Tibial artery (tissue), 4 donors: Measurements from ENCODE around the gene PCBP3.
A peak's percentile ranks its signal among the peaks of the same experiment; 100 is the strongest.

ENCODE experiments used
- DNase-seq, 2 donors: peaks; one replicate each; pipeline ENCODE4 v3.0.0-alpha.2; 2019
- H3K27ac ChIP-seq, 2 donors: fragments of 200-600 bp; sonication (generic) in 1 of 2; 1 replicate in 1 of 2; 2 replicates in 1 of 2; pipeline ENCODE4 v1.5.1; 2018 to 2019; ENCODE audit warnings: mild to moderate bottlenecking in 1 of 2
- H3K27me3 ChIP-seq, 2 donors: fragments of 200-600 bp; sonication (generic) in 1 of 2; one replicate each; pipeline versions ENCODE4 v1.5.1 to v1.6.0; 2016 to 2019
- H3K36me3 ChIP-seq, 3 donors: fragments of 200-600 bp; sonication (generic) in 2 of 3; one replicate each; pipeline ENCODE4 v1.5.1; 2016 to 2019; ENCODE audit warnings: mild to moderate bottlenecking in 2 of 3
- H3K4me1 ChIP-seq, 4 donors: fragments of 200-600 bp; sonication (generic) in 2 of 4; 1 replicate in 3 of 4; 2 replicates in 1 of 4; pipeline ENCODE4 v1.5.1; 2016 to 2019
- H3K4me3 ChIP-seq, 2 donors: fragments of 200-600 bp; sonication (generic) in 1 of 2; 1 replicate in 1 of 2; 2 replicates in 1 of 2; pipeline ENCODE4 v1.5.1; 2018 to 2019; ENCODE audit warnings: mild to moderate bottlenecking in 2 of 2
- H3K9me3 ChIP-seq, 3 donors: fragments of 200-600 bp; sonication (generic) in 1 of 3; one replicate each; pipeline ENCODE4 v1.5.1; 2016 to 2019
- intact Hi-C: fragments of 100-400 bp; cut with DNase I; formaldehyde crosslinking; loops from one replicate; pipeline ENCODE4 v1.15.0; 2023; ENCODE audit warnings: low total_unique reads
- TF ChIP-seq, protein P1 (sequence below), 2 experiments: fragments of 200-600 bp in 1 of 2; fragments of 450-650 bp in 1 of 2; IDR thresholded peaks; one replicate each; pipeline ENCODE4 v1.5.1; 2017 to 2019; ENCODE audit warnings: antibody characterized with exemption in 2 of 2, mild to moderate bottlenecking in 1 of 2, moderate library complexity in 1 of 2

The PCBP3 gene

DNA sequence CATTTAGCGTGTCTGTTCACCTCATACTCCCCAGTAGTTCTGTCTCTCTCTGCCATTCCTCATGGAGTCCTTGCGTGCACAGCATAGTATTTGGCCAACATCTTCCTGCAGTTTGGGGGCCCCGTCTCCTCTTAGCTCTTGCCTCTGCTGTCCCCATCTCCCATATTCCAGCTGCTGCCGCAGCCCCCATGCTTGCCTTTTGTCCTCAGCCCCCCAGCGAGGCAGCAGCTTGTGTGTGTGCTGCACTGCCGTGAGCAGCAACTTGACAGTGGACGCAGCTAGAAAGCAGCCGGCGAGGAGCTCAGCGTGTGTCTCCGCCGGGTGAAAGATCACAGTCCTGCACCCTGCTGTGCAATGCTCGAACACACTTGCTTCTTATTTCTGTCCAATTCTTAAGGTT is 173.8 kb downstream of the PCBP3 start:
- H3K4me1 ChIP-seq = no peaks in the 10 kb centered on the region
- no peaks in the 10 kb centered on the region for H3K9me3 ChIP-seq
- H3K36me3 ChIP-seq = no peaks in the 10 kb centered on the region
- no peak for DNase-seq
- no peak overlapping the region for H3K4me3 ChIP-seq
- TF ChIP-seq, protein P1, sequence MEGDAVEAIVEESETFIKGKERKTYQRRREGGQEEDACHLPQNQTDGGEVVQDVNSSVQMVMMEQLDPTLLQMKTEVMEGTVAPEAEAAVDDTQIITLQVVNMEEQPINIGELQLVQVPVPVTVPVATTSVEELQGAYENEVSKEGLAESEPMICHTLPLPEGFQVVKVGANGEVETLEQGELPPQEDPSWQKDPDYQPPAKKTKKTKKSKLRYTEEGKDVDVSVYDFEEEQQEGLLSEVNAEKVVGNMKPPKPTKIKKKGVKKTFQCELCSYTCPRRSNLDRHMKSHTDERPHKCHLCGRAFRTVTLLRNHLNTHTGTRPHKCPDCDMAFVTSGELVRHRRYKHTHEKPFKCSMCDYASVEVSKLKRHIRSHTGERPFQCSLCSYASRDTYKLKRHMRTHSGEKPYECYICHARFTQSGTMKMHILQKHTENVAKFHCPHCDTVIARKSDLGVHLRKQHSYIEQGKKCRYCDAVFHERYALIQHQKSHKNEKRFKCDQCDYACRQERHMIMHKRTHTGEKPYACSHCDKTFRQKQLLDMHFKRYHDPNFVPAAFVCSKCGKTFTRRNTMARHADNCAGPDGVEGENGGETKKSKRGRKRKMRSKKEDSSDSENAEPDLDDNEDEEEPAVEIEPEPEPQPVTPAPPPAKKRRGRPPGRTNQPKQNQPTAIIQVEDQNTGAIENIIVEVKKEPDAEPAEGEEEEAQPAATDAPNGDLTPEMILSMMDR (IDR thresholded peaks at IDR 0.05) = no peak
- H3K27me3 ChIP-seq = peaks cover 0 to 31% of the 10 kb centered on the region in 2 donors
- intact Hi-C loops = loop anchor here (5.0 kb wide), 1 partner anchor 260 kb away; no protein-coding TSS in a partner anchor
- no peak overlapping the region for H3K27ac ChIP-seq

DNA sequence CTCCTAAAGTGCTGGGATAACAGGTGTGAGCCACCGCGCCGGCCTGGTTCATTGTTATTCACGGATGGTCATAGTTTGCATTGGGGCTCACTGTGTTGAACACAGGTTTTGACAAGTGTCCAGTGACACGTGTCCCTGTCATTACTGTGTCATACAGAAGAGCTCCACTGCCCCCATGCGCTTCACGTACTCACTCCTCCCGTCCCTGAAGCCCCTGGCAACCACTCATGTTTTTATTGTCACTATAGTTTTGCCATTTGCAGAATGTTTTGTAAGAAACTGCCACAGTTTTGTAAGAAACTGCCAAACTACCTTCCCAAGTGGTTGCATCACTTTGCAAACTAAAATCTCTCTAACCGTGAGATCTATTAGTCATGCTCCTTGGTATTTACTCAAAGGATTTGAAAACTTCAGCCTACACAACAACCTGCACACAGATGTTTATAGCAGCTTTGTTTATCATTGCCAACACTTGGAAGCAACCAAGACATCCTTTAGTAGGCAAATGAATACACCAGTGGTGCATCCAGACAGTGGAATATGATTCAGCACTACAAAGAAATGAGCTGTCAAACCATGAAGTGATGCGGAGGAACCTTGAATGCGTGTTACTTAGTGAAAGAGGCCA is 174.9 kb downstream of the PCBP3 start:
- H3K4me1 ChIP-seq = no peaks in the 10 kb centered on the region
- TF ChIP-seq, protein P1 (IDR thresholded peaks at IDR 0.05) = no peak
- no peak overlapping the region for H3K27ac ChIP-seq

DNA sequence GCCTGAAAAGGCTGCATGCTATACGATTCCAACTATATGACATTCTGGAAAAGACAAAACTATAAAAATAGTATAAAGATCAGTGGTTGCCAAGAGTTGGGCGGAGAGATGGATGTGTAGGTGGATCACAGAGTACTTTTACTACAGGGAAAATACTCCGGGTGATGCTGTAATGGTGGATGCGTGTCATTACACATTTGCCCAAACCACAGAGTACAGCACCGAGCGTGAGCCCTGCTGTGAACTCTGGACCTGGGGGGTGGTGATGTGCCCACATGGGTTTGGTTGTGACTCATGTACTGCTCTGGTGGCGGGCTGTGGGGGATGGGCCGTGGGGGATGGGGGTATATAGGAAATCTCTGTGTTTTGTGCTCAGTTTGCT is 175.4 kb downstream of the PCBP3 start:
- peak in 1 of 2 donors; percentile 56 for DNase-seq
- Histone ChIP-seq H3K27ac (no peak overlapping the region), H3K4me1 (no peaks in the 10 kb centered on the region), H3K9me3 (no peaks in the 10 kb centered on the region), H3K36me3 (no peaks in the 10 kb centered on the region), H3K4me3 (no peak overlapping the region), H3K27me3 (peaks cover 0 to 40% of the 10 kb centered on the region in 2 donors)
- TF ChIP-seq, protein P1 (IDR thresholded peaks at IDR 0.05) = no peak
- intact Hi-C loops = loop anchor here (5.0 kb wide), 1 partner anchor 262 kb away; no protein-coding TSS in a partner anchor

More for the DNA sequence above, 174.9 kb downstream of the PCBP3 start:
- intact Hi-C loops = loop anchor here (5.0 kb wide), 1 partner anchor 261 kb away; no protein-coding TSS in a partner anchor
- Histone ChIP-seq H3K9me3 (no peaks in the 10 kb centered on the region), H3K4me3 (no peak overlapping the region), H3K36me3 (no peaks in the 10 kb centered on the region), H3K27me3 (peaks cover 0 to 39% of the 10 kb centered on the region in 2 donors)
- peak in 1 of 2 donors; percentile 11 for DNase-seq

DNA sequence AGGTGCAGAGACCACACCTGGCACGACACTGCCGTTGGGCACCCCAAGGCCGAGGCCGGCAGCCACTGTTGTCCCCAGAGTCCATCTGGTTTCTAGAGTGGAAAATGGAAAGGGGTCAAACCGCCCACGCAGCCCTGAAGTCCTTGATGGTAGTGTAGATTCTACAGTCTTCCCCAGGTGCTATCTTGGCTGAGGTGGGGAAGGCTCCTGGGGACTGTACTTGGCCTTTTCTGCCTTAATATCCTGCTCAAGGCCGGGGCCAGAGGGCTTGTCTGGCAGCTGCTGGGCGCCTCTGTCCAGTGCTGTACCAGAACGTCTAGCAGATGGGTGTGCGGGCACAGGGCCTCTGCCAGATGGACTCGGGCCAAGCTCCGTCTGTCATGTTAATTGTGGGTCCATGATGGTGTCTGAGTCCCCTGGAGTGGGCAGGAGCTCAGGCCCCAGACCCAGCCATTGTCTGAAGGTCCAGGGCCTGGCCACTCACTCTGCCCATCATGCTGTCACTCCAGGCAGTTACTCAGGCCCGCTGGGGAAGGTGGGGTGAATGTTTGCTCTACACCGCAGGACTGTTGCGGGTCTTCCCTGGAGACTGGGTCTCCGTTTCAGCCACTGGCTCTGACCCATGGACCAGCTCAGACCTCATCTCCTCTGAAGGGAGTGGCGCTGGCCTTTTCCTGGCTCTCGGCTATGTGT is 176.1 kb downstream of the PCBP3 start:
- Histone ChIP-seq H3K9me3 (no peaks in the 10 kb centered on the region), H3K27me3 (peaks cover 0 to 41% of the 10 kb centered on the region in 2 donors), H3K4me3 (no peak overlapping the region), H3K27ac (no peak overlapping the region), H3K36me3 (no peaks in the 10 kb centered on the region), H3K4me1 (no peaks in the 10 kb centered on the region)
- DNase-seq = peak in 1 of 2 donors; percentile 59
- intact Hi-C loops = loop anchor here (5.0 kb wide), 1 partner anchor 262 kb away; no protein-coding TSS in a partner anchor
- TF ChIP-seq, protein P1 (IDR thresholded peaks at IDR 0.05) = no peak

DNA sequence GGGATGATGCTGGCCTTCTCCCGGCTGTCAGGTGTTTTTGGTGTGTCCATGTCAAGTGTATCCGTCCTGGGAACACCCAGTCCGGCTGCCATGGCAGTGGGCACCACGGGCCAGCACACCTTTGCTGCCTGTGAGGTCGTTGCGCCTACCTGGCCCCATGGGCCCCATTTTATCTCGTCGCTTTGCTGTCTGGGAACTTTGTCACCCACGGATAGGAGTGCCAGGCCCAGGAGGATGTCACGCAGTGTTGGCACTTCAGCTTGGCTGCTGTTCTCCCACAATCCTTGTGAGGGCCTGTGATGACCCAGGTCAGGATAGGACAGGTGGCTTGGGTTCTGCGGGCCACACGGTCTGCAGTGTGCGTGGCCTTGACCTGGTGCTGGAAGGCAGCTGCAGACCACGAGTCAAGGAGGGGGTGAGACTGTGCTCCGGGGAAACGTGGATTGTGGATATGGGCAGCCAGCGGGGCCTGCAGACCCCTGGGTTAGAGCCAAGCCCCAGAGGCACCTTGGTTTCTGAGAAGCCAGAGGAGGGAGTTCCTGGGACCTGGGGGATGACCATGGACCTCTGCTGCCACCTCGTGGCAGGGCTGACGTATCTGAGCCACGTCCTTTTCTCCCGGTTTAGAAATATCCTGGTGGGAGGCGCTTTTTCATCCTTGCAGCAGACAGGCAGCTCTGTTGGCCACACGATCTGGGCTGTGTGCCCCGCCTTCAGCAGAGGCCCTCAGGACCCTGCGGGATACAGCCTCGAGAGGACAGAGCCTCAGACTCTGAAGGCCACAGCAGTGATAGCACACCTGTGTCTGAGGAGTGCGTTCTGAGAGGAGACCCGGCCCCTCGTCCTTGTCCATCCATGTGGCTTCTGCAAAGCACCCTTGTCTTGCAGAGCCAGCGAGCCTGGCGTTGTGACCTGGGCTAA is 176.9 kb downstream of the PCBP3 start:
- TF ChIP-seq, protein P1 (IDR thresholded peaks at IDR 0.05) = peak; percentile 69 to 74
- no peak overlapping the region for H3K4me3 ChIP-seq
- peak in 1 of 2 donors; percentile 69 for DNase-seq
- H3K9me3 ChIP-seq = no peaks in the 10 kb centered on the region
- intact Hi-C loops = no loop called here
- no peaks in the 10 kb centered on the region for H3K4me1 ChIP-seq
- H3K27ac ChIP-seq = no peak overlapping the region
- H3K36me3 ChIP-seq = no peaks in the 10 kb centered on the region
- peaks cover 0 to 49% of the 10 kb centered on the region in 2 donors for H3K27me3 ChIP-seq
